GM20431 (cell line): ENCODE measurements around the gene MEF2A.

Experiments used
- in situ Hi-C: fragments of 300-500 bp; cut with MseI, MboI; formaldehyde crosslinking; loops from one replicate; pipeline ENCODE4 v1.15.0; 2020; ENCODE audit warnings: low sequenced_read_pairs; ENCODE audit not compliant: unreplicated experiment

MEF2A gene

GRCh38 chr15:99561476-99562230, 4.1 kb upstream of the MEF2A start:
- in situ Hi-C loops: no loop called here

GRCh38 chr15:99562238-99562637, 3.5 kb upstream of the MEF2A start:
- in situ Hi-C loops: no loop called here

GRCh38 chr15:99564221-99565048, 1.3 kb upstream of the MEF2A start:
- in situ Hi-C loops: no loop called here

DNA sequence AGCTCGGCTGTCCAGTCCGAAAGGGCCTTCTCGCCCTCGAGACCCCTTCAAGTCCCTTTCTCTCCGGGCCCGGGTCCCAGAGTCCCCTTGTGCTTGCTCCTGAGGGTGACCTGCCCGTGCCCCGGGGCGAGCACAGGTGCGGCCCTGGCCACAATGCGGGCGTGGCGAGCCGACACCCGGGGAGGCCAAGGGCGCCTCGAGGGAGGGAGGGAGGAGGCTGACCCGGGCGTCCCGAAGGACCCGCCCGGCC, 810 bp upstream of the MEF2A start:
- in situ Hi-C loops: no loop called here

DNA sequence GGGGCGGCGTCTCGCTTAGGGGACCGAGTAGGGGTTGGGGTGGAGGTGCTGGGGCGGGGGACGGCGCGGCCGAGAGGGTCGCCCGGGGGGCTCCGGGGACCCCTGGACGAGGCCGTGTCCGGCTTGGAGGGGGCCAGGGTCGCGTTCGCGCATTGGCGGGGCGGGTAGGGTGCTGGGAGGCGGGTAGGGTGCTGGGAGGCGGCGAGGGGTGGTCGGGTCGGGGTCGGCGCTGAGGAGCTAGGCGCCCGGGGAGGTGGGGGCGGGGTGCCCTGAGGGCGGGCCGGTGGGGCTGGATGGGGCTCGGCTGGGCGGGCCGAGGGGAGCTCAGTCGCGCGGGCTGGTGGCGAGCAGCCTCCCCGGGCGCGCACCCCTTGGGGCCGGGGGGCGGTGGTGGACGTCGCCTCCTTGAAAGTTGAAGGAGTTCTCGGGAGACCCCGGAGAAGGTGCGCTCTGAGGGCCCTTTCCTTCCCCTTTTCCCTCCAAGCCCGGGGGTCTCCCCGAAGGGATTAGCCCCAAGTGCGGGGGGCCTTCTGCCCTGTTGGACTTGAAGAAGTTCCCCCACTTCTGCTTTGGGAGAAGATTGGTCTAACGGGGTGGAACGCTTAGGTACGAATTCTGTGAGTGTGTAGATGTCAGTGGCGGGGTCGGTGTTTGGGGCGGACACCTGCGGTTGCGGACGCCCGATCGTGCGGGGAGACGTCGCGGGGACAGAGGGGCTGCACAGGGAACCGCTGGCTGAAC, 543 bp downstream of the MEF2A start:
- in situ Hi-C loops: no loop called here

DNA sequence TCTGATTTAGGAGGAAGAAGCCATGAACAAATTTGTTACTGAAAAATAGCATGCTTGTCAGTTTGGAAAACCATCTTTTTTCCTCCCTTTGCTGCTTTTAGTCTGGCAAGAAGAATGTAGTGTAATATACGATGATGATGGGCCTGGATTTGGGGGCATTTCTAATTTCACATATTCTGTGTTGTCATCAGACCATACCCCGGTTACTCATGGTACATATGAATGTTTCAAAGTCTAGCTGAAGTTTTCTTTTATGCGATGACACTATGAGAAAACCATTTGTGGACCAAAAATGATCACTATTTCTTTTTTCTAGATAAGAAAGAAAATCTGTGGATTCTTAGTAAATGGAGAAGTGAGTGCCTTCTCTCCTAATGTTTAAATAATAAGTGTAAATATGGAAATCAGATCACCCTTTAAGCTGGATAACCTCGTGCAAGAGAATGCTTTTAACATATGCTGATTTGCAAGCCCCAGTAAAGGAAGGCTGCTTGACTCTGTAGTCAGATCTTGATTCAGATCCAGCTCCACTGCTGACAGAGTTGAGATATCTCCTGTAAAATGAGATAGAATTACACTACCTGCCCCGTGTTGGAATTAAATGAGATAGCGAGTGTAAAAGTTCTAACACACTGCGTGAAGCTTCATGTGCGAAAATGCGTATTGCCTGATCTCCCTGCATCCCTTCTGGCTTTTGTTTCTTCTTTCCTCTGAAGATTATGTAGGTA, 3.0 kb downstream of the MEF2A start:
- in situ Hi-C loops: no loop called here

DNA sequence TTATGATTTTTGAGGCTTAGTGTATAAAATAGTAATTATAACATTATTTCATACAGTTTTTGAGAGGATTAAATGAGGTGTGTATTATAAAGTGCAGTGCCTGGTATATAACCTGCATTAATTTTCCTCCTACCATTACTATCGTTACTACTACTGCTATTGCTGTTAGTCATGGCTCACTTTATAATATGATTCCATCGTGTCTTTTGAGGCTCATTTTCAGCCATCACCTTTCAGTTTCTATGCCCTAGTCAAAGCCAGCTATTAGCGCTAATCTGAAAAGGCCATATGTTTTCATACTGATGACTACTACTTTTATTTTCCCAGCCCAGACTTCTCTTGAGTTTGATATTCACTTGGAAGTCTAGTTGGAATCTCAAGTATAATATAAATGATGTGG, 5.5 kb downstream of the MEF2A start:
- in situ Hi-C loops: no loop called here

DNA sequence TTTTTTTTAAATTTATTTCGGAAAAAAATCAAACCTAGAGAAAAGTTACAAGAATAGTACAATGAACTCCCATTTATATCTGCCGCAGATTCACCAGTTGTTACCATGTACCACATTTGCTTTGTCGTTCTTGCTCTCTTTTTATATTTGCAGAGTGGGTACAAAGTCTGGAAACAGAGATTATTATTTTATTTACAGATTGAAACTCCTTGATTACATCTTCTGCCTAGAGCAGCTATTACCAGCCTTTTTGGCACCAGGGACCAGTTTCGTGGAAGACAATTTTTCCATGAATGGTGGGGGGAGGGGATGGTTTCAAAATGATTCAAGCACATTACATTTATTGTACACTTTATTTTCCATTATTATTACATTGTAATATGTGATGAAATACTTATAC, 8.3 kb downstream of the MEF2A start:
- in situ Hi-C loops: no loop called here

DNA sequence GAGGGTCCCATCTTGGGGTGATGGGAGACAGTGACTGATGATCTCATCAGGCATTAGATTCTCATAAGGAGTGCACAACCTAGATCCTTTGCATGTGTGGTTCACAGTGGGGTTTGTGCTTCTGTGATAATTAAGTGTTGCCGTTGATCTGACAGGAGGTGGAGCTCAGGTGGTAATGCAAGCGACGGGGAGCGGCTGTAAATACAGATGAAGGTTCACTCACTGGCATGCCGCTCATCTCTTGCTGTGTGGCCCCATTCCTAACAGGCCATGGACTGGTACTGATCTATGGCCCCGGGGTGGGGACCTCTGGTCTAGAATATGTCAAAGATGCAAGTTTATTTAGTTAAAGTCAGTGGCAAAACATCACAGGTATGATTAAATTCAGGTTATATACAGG, 8.7 kb downstream of the MEF2A start:
- in situ Hi-C loops: no loop called here

GRCh38 chr15:99578809-99579208, 13.0 kb downstream of the MEF2A start:
- in situ Hi-C loops: no loop called here

DNA sequence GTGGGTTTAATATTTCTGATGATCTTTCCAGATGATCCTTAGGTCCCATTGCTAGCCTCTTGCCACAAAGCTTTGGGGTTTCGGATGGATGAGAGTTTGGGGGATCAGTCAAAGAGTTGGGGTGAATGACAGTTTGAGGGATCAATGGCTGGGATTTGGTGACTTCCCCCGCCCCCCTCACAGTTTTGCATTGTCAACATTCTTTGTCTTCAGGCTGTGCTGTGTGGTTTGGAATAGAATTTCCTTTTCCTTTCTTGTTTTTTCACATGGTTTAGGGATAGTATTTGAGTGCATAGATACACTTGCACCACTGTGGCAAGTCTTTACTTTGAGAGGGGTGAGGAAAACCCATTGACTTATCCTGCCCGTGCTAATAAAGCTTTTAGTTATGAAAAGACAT, 14.3 kb downstream of the MEF2A start:
- in situ Hi-C loops: no loop called here

GRCh38 chr15:99582508-99582960, 16.8 kb downstream of the MEF2A start:
- in situ Hi-C loops: no loop called here

DNA sequence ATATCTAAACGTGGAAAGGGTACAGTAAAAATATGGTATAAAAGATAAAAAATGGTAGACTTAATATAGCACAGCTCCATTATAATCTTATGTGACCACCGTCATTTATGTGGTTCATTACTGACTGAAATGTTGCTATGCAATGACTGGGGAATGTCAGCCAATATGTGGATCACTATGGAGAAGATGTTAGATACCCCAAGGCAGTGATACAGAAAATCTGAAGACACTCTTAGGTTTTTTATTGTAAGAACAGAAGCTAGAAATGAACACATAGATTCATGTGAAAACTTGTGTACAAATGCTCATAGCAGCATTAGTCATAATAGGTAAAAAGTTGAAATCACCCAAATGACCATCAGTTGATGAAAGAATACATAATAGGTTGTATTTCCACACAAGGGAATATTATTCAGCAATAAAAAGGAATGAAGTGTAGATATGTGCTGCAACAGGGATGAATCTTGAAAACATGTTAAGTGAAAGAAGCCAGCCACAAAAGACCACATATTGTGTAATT, 18.4 kb downstream of the MEF2A start:
- in situ Hi-C loops: no loop called here

DNA sequence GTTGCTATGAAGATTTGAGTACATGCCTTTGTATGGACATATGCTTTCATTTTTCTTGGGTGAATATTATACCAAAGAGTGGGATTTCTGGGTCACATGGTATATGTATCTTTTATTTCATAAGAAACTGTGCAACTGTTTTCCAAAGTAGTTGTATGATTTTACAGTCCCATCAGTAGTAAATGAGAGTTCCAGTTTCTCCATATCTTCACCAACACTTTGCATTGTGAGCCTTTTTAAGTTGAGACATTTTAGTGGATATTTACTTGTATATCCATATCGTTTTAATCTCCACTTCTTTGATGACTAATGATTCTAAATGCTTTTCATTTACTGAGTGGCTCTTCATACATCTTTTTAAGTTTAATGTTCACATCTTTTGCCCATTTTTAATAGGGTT, 20.3 kb downstream of the MEF2A start:
- in situ Hi-C loops: no loop called here

- in situ Hi-C loops: no loop called here
Observed at GRCh38 chr15:99589801-99590200, 24.0 kb downstream of the MEF2A start.

- in situ Hi-C loops: no loop called here
Observed at GRCh38 chr15:99590913-99591646, 25.3 kb downstream of the MEF2A start.

DNA sequence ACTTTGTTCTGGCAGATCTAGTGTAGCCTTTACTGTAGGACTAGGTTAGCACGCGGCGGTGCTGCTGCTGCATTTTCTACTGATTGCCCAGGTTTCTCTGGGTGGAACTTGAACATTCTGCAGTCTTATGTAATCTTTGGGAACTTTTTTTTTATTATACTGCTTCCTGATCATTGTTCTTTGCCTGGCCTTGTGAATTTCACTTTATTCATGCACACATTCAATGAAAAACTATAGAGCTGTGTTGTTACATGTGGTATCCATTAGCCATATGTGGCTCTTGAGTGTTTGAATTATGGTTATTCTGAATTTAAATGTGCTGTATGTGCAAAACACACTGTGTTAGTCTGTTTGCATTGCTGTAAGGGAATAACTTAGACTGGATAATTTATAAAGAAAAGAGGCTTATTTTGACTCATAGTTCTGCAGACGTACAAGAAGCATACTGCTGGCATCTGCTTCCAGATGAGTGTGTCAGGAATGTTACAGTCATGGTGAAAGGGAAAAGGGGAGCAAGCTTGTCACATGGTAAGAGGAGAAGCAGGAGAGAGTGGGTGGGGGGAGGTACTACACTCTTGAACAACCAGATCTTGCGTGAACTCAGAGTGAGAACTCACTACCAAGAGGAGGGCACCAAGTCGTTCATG, 26.5 kb downstream of the MEF2A start:
- in situ Hi-C loops: no loop called here

GRCh38 chr15:99593070-99593469, 27.3 kb downstream of the MEF2A start:
- in situ Hi-C loops: no loop called here

- in situ Hi-C loops: no loop called here
Observed at GRCh38 chr15:99594916-99595315, 29.1 kb downstream of the MEF2A start.
